ENCODE measurements around the gene KSR2. TPM values are rescaled to one million over a fixed set of nuclear protein-coding genes. Genes with fewer than 3 reads are reported as not detected.

The KSR2 gene
- total and polyA plus RNA-seq, 10 of the 15 experiments (the other 5 are each of a cell fraction or from before 2014, with no cell fraction given) = under 0.01 to 1.5 (median 0.01) TPM; not detected in 3

DNA sequence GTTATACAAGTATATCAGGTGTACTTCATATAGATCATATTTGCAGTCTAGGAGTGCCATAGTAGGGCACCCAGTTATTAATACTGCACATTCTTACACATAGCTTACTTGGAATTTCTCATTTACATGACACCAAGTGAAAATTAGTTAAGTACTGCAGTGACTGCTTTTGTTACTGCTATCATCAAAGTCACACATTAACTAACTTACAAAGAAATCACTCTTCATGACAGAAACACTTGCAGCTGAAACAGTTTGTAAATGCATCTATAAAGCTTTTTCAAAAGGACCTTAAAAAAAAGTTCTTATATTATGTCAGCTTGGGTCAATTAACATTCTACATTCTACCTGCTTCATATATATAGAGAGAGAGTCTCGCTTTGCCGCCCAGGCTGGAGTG is 29.9 kb upstream of the KSR2 start:
- H3K4me1 ChIP-seq (ENCODE audit: control insufficient read depth, insufficient read depth, low read length) = no peaks in the 10 kb centered on the region
- ChIA-PET POLR2A (no interaction called here), CTCF (no interaction called here), SMC1A (ENCODE audit: uncharacterized antibody, unreplicated experiment) (interaction anchor here (0.7 kb wide), 1 partner anchor 1007 kb away, joined by 3 read pairs; no protein-coding TSS in a partner anchor), RAD21 (ENCODE audit: unreplicated experiment) (no interaction called here)
- H3K9me3 ChIP-seq (replicated peaks; ENCODE audit: control insufficient read depth, insufficient read depth, low read length) = no peaks in the 10 kb centered on the region; the same call in 2 of the 3 replicates
- no peaks in the 10 kb centered on the region for H3K27me3 ChIP-seq (replicated peaks in 1 of 2; ENCODE audit: control insufficient read depth in 2 of 2, insufficient read depth in 2 of 2, low read length in 1 of 2)
- DNase-seq (ENCODE audit: low read depth, low spot score) = no peak
- no peak overlapping the region for H3K9ac ChIP-seq (ENCODE audit: control insufficient read depth, insufficient read depth, low read length)
- ATAC-seq = no peak
- no peak for FAIRE-seq
- 94% methylated on average over 2 of the region's 2 CpGs for WGBS (ENCODE audit: insufficient coverage, insufficient replicate concordance, low lambda C conversion rate, missing lambda C conversion rate)
- H3K4me2 ChIP-seq (ENCODE audit: control insufficient read depth, insufficient read depth) = no peak overlapping the region
- no peaks in the 10 kb centered on the region for H3K36me3 ChIP-seq (ENCODE audit: control insufficient read depth in 2 of 2, insufficient read depth in 2 of 2, low read length in 1 of 2)
- H4K20me1 ChIP-seq (ENCODE audit: control insufficient read depth, insufficient read depth) = no peaks in the 10 kb centered on the region
- no peak overlapping the region for H2AFZ ChIP-seq (ENCODE audit: control insufficient read depth, low read depth, low read length)
- H3K4me3 ChIP-seq = no peak overlapping the region
- intact Hi-C loops (cut with micrococcal nuclease; ENCODE audit: unreplicated experiment) (no loop called here), in situ Hi-C loops (cut with MboI) (no loop called here)
- BruUV-seq (replicated peaks) = no TSS peak
- no peaks in the 10 kb centered on the region for H3K79me2 ChIP-seq (ENCODE audit: control insufficient read depth, insufficient read depth, low read length)
- H3K27ac ChIP-seq (ENCODE audit: control insufficient read depth, insufficient read depth) = no peak overlapping the region
- no peak for TF ChIP-seq EP300 (IDR thresholded peaks at IDR 0.05; ENCODE audit: borderline replicate concordance in 1 of 2, control insufficient read depth in 1 of 2, low read depth in 2 of 2, low read length in 2 of 2)
- no peak for TF ChIP-seq MYC (IDR thresholded peaks at IDR 0.05; ENCODE audit: insufficient read depth, insufficient read length, insufficient replicate concordance, low read length, severe bottlenecking)
- TF ChIP-seq RAD21 (IDR thresholded peaks at IDR 0.05; ENCODE audit: insufficient read depth, low read depth, low read length) = no peak
- TF ChIP-seq, protein P1, sequence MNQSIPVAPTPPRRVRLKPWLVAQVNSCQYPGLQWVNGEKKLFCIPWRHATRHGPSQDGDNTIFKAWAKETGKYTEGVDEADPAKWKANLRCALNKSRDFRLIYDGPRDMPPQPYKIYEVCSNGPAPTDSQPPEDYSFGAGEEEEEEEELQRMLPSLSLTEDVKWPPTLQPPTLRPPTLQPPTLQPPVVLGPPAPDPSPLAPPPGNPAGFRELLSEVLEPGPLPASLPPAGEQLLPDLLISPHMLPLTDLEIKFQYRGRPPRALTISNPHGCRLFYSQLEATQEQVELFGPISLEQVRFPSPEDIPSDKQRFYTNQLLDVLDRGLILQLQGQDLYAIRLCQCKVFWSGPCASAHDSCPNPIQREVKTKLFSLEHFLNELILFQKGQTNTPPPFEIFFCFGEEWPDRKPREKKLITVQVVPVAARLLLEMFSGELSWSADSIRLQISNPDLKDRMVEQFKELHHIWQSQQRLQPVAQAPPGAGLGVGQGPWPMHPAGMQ (IDR thresholded peaks at IDR 0.05; ENCODE audit: borderline replicate concordance) = no peak
- TF ChIP-seq ZNF217 (IDR thresholded peaks at IDR 0.05) = no peak
- no peak for TF ChIP-seq BHLHE40 (IDR thresholded peaks at IDR 0.05; ENCODE audit: borderline replicate concordance in 1 of 2, low read depth in 2 of 2, low read length in 1 of 2)
- no peak for TF ChIP-seq NR2C1 (IDR thresholded peaks at IDR 0.05)
- TF ChIP-seq, protein P2, sequence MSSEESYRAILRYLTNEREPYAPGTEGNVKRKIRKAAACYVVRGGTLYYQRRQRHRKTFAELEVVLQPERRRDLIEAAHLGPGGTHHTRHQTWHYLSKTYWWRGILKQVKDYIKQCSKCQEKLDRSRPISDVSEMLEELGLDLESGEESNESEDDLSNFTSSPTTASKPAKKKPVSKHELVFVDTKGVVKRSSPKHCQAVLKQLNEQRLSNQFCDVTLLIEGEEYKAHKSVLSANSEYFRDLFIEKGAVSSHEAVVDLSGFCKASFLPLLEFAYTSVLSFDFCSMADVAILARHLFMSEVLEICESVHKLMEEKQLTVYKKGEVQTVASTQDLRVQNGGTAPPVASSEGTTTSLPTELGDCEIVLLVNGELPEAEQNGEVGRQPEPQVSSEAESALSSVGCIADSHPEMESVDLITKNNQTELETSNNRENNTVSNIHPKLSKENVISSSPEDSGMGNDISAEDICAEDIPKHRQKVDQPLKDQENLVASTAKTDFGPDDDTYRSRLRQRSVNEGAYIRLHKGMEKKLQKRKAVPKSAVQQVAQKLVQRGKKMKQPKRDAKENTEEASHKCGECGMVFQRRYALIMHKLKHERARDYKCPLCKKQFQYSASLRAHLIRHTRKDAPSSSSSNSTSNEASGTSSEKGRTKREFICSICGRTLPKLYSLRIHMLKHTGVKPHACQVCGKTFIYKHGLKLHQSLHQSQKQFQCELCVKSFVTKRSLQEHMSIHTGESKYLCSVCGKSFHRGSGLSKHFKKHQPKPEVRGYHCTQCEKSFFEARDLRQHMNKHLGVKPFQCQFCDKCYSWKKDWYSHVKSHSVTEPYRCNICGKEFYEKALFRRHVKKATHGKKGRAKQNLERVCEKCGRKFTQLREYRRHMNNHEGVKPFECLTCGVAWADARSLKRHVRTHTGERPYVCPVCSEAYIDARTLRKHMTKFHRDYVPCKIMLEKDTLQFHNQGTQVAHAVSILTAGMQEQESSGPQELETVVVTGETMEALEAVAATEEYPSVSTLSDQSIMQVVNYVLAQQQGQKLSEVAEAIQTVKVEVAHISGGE (CRISPR knock-in tag; IDR thresholded peaks at IDR 0.05) = no peak
- TF ChIP-seq, protein P3, sequence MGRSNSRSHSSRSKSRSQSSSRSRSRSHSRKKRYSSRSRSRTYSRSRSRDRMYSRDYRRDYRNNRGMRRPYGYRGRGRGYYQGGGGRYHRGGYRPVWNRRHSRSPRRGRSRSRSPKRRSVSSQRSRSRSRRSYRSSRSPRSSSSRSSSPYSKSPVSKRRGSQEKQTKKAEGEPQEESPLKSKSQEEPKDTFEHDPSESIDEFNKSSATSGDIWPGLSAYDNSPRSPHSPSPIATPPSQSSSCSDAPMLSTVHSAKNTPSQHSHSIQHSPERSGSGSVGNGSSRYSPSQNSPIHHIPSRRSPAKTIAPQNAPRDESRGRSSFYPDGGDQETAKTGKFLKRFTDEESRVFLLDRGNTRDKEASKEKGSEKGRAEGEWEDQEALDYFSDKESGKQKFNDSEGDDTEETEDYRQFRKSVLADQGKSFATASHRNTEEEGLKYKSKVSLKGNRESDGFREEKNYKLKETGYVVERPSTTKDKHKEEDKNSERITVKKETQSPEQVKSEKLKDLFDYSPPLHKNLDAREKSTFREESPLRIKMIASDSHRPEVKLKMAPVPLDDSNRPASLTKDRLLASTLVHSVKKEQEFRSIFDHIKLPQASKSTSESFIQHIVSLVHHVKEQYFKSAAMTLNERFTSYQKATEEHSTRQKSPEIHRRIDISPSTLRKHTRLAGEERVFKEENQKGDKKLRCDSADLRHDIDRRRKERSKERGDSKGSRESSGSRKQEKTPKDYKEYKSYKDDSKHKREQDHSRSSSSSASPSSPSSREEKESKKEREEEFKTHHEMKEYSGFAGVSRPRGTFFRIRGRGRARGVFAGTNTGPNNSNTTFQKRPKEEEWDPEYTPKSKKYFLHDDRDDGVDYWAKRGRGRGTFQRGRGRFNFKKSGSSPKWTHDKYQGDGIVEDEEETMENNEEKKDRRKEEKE (IDR thresholded peaks at IDR 0.05) = no peak
- no peak for TF ChIP-seq PAX8 (IDR thresholded peaks at IDR 0.05)
- no peak for TF ChIP-seq ATF7 (IDR thresholded peaks at IDR 0.05; ENCODE audit: low read depth)
- TF ChIP-seq PML (IDR thresholded peaks at IDR 0.05; ENCODE audit: low read length) = no peak
- TF ChIP-seq, protein P4, sequence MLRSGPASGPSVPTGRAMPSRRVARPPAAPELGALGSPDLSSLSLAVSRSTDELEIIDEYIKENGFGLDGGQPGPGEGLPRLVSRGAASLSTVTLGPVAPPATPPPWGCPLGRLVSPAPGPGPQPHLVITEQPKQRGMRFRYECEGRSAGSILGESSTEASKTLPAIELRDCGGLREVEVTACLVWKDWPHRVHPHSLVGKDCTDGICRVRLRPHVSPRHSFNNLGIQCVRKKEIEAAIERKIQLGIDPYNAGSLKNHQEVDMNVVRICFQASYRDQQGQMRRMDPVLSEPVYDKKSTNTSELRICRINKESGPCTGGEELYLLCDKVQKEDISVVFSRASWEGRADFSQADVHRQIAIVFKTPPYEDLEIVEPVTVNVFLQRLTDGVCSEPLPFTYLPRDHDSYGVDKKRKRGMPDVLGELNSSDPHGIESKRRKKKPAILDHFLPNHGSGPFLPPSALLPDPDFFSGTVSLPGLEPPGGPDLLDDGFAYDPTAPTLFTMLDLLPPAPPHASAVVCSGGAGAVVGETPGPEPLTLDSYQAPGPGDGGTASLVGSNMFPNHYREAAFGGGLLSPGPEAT (IDR thresholded peaks at IDR 0.05; ENCODE audit: low read depth) = no peak
- no peak for TF ChIP-seq TCF12 (IDR thresholded peaks at IDR 0.05; ENCODE audit: low read depth, low read length)
- TF ChIP-seq ZNF24 (IDR thresholded peaks at IDR 0.05) = no peak

All from GM12878 (cell line).